ENCODE measurements around the gene MCMBP.
A peak's percentile ranks its signal among the peaks of the same experiment; 100 is the strongest.

The MCMBP gene

DNA sequence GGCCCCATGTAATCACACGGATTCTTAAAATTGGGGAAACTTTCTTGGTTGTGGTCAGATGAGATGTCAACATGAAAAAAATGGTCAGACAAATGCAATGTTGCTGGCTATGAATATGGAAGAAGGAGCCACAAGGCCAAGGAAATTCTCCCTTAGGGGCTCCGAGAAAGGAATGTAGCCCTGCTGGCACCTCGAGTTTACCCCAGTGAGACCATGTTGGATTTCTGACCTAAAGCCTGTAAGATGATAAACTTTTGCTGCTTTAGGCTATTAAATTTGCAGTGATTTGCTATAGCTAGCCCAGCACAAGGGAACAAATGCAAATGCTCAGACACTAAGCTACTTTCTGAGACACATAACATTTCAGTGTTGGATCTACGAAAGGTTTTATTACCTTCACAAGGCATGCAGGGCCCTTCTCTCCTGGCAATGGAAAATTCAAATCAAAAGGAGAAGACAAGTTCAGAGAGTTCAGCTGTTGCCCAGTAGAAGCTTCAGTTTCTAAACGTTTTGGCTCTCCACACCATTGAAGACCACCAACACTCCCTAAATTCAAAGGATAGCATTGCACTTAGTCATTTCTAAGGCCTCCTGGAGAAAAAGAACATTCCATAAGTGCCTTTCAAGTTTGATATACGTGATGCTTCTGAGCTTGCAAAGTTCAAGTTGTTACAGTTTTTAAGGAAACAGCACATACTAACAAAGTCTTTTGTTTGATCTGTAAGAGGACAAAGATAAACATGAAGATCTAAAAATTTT is 23.4 kb downstream of the MCMBP start:
- DNase-seq (ENCODE audit: low read depth, low spot score): no peak

DNA sequence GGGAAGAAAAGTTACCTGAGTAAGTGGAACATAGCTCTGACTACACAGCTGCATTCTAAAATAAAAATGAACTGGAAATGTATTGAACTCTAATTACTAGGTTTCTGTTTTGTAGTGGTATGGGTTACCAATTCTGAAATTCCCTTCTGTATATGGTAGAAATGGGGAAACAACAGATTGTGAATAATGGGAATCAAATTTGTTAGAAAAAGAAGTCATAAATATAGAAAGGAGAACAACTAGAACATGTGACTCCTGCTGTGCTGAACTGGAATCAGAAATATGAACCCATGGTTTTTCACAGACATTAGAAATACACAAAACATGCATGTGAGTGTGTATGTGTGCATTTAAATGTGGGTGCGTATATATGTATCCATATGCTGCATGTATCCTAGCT is 27.0 kb downstream of the MCMBP start:
- no peak for DNase-seq (ENCODE audit: low read depth, low spot score)
- no peak overlapping the region for H3K4me3 ChIP-seq (ENCODE audit: low read length)

More for the DNA sequence above, 23.4 kb downstream of the MCMBP start:
- H3K4me3 ChIP-seq (ENCODE audit: low read length): no peak overlapping the region

- no peak for DNase-seq (ENCODE audit: low read depth, low spot score)
- no peak overlapping the region for H3K4me3 ChIP-seq (ENCODE audit: low read length)
Observed at GRCh38 chr10:119834188-119834587, 38.5 kb downstream of the MCMBP start.

DNA sequence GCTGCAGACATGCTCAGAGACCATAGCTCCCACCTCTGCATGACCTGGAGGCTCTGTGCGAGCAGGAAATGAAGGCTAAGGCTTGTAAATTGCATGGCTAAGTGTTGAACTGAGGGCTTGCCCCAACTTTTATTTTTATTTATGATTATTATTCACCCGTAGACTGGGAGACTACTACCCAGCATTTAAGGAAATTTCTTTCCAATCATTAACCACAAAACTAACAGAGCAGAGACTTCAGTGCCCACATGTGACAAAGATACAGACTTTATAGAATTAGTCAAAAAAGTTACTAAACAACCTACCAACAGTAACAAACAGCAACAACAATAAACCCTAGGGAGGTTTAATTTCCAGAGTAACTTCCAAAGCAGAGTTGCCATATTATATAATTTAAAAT is 39.7 kb downstream of the MCMBP start:
- no peak for DNase-seq (ENCODE audit: low read depth, low spot score)
- H3K4me3 ChIP-seq (ENCODE audit: low read length): no peak overlapping the region

DNA sequence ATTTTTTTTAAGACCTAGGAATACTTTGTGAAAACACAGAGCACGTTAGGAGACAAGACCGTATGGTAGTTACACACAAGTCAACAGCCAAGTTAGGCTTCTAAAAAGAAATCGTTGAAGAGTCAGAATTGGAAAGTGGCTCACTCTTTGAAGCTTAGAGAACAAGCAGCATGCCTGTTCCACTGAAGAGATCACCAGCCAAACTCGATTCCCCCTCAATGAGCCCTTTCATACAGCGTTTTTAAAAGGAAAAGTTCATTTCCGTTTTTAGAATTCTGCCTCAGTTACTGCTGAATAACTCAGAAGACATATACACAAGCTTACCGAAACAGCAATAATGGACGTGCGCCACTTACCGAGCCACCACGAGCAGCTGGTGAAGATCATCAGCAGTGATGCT is 41.0 kb downstream of the MCMBP start:
- no peak overlapping the region for H3K4me3 ChIP-seq (ENCODE audit: low read length)
- DNase-seq (ENCODE audit: low read depth, low spot score): no peak

DNA sequence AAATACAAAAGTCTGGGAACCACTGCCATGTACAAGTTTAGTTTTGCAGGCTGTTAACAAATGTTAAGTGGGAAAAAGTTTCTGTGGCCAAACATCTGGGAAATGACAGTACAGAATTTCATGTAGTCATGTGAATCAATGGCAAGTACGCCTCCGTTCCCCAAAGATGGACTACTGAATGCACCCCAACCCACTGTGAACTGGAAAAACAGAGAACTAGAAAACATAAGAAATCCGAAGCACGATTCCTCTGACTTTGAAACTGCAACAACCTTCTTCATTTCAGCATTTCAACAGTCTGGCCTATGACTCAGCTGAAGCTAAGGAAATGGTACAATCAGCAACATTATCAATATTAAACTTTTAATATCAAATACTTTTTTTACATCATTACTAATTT is 41.8 kb downstream of the MCMBP start:
- H3K4me3 ChIP-seq (ENCODE audit: low read length): no peak overlapping the region

GRCh38 chr10:119829429-119829828 is 43.2 kb downstream of the MCMBP start:
- no peak overlapping the region for H3K4me3 ChIP-seq (ENCODE audit: low read length)
- DNase-seq (ENCODE audit: low read depth, low spot score): no peak

More for the DNA sequence above, 41.8 kb downstream of the MCMBP start:
- DNase-seq (ENCODE audit: low read depth, low spot score): no peak

- no peak for DNase-seq (ENCODE audit: low read depth, low spot score)
- H3K4me3 ChIP-seq (ENCODE audit: low read length): no peak overlapping the region
Observed at GRCh38 chr10:119827430-119827829, 45.2 kb downstream of the MCMBP start.

DNA sequence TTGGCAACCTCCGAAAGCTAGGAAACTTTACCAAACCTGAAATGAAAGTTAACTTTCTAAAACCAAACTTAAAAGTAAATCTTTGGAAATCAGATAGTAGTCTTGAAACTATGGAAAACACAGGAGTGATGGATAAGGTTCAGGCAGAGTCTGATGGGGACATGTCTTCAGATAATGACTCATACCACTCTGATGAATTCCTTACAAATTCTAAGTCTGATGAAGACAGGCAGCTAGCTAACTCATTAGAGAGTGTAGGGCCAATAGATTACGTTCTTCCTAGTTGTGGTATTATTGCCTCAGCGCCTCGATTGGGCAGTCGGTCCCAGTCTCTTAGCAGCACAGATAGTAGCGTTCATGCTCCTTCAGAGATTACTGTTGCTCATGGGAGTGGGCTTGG is 45.9 kb downstream of the MCMBP start:
- no peak for DNase-seq (ENCODE audit: low read depth, low spot score)

GRCh38 chr10:119824299-119824698 is 48.3 kb downstream of the MCMBP start:
- no peak for DNase-seq (ENCODE audit: low read depth, low spot score)
- no peak overlapping the region for H3K4me3 ChIP-seq (ENCODE audit: low read length)

More for the DNA sequence above, 45.9 kb downstream of the MCMBP start:
- H3K4me3 ChIP-seq (ENCODE audit: low read length): no peak overlapping the region

DNA sequence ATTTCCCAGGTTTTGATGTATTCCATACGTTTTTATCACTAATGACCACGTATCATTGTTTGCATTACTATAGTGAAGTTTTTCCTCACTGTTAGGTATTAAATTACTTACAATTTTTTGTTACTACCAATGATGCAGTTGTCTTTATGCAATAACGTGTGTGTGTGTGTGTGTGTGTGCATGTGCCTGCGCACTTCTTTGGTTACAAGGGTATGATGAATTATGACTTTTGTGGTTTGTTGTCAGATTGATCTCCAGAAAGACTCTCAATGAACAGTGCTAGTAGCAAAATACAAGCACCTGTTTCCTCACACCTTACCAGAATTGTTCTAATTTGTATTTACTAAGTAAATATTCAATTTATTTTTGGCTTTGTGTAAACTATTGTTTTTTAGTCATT is 51.5 kb downstream of the MCMBP start:
- peak; percentile 63 for DNase-seq (ENCODE audit: low read depth, low spot score)
- H3K4me3 ChIP-seq (ENCODE audit: low read length): no peak overlapping the region

DNA sequence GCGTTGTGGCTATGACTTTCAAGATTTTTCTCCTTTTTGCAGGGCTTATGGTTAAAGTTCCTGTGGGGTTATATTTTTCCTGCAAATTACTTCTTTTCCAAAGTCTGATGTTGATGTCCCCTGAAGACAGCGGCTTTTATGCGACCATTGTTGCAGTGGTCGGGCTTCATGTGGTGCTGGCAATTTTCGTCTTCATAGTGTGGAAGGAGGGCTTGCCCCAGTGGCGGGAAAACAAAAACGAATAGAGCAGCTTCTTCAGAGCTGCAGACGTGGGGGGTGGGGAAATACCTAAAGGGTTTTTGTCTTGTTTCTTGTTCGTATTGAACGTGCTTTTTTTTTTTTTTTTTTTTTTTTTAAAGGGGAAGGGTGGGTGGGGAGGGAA is 53.8 kb downstream of the MCMBP start:
- no peak for DNase-seq (ENCODE audit: low read depth, low spot score)
- no peak overlapping the region for H3K4me3 ChIP-seq (ENCODE audit: low read length)

GRCh38 chr10:119817991-119818888 is 54.4 kb downstream of the MCMBP start:
- no peak overlapping the region for H3K4me3 ChIP-seq (ENCODE audit: low read length)

GRCh38 chr10:119815671-119816070 is 57.0 kb downstream of the MCMBP start:
- H3K4me3 ChIP-seq (ENCODE audit: low read length): no peak overlapping the region
- DNase-seq (ENCODE audit: low read depth, low spot score): peak; percentile 43

More at GRCh38 chr10:119817991-119818888, 54.4 kb downstream of the MCMBP start:
- DNase-seq (ENCODE audit: low read depth, low spot score): no peak

- H3K4me3 ChIP-seq (ENCODE audit: low read length): no peak overlapping the region
- DNase-seq (ENCODE audit: low read depth, low spot score): no peak
Observed at GRCh38 chr10:119812684-119813083, 60.0 kb downstream of the MCMBP start.

DNA sequence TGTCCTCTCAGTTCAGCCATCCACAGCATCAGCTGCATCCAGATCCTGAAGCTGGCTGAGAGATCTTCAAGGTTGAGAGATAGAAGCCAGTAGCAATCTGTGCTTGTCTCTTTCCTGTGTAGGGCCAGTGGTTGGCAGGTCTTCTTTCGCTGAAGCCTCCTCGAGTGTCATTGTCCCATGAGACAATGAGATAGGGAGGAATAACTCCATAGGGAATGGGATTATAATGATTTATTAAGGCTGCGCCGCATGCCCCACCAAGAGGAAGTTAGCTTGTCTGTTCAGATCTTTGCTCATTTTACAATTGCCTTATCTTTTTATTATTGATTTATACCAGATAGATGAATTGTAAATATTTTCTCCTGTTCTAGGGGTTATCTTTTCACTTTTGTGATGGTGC is 61.5 kb downstream of the MCMBP start:
- no peak for DNase-seq (ENCODE audit: low read depth, low spot score)
- no peak overlapping the region for H3K4me3 ChIP-seq (ENCODE audit: low read length)

GRCh38 chr10:119807960-119808697 is 64.5 kb downstream of the MCMBP start:
- H3K4me3 ChIP-seq (ENCODE audit: low read length): no peak overlapping the region
- DNase-seq (ENCODE audit: low read depth, low spot score): peak; percentile 24

DNA sequence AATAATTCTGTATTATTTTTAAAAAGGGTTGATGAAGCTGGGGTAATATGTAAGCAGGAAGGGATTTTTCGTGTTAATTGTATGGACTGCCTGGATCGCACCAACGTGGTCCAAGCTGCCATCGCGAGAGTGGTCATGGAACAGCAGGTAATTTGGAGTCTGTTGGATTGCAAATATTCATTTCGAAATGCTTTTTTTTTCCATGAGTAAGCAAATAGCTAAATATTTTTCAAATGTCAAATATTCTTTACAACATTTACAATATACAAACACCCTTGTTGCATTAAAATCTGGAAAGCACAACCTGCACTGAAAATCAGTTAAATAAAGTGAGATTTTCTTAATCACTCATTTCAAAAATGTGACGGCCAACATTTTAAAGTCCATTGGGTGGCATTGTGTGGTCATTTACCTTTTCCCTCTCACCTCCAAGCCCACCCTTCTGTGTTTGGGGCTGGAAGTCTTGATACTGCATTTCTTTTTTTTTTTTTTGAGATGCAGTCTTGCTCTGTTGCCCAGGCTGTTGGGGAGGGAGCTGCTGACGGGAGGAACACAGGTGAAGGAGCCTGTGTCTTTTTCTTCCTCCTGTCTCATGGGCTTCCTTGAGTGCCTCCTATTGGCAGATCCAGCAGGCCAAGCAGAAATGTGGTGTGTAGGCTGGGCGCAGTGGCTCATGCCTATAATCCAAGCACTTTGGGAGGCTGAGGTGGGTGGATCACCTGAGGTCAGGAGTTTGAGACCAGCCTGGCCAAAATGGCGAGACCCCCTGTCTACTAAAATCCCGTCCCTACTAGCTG is 66.1 kb downstream of the MCMBP start:
- H3K4me3 ChIP-seq (ENCODE audit: low read length): no peak overlapping the region
- no peak for DNase-seq (ENCODE audit: low read depth, low spot score)

GRCh38 chr10:119805702-119806230 is 66.9 kb downstream of the MCMBP start:
- DNase-seq (ENCODE audit: low read depth, low spot score): no peak
- H3K4me3 ChIP-seq (ENCODE audit: low read length): no peak overlapping the region
